ENCODE measurements around the gene UGCG.

DNA sequence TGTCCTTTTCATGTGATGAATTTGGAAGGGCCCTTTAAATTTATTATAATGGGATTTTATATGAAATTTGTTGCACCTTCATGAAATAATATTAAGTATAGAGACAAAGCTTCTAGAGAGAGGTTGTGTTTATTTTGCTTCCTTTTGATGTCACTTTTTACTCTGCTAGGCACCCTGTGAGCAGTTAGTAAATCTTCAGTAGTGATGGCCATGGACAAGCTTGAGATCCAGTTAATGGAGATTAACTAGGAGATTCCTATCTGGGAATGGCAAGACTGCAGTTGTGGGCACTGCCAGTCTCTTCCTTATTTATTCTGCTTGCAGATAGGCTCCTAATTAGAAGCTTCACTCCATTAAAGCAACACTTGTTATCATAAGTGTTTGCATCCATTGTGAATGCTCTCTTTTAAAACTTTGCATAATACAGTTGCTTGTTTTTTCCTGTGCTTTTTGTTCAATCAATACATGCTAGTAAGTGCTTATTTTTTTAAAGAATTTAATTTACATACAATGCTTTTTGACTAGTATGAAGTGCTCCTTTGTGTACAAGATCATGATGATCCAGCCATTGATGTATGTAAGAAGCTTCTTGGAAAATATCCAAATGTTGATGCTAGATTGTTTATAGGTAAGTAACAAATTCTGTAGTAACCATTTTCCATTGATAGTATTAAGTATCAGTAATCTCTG is 25.9 kb downstream of the UGCG start:
- no peak for TF ChIP-seq JUND (IDR thresholded peaks at IDR 0.05; ENCODE audit: low read depth, low read length)
- TF ChIP-seq BMI1 (IDR thresholded peaks at IDR 0.05; ENCODE audit: borderline replicate concordance), result no peak
- no peak for TF ChIP-seq SMC3 (IDR thresholded peaks at IDR 0.05; ENCODE audit: borderline replicate concordance, low read length)
- TF ChIP-seq EZH2 (IDR thresholded peaks at IDR 0.05; ENCODE audit: borderline replicate concordance, control insufficient read depth, low read depth, low read length), result no peak
- TF ChIP-seq, protein P1, sequence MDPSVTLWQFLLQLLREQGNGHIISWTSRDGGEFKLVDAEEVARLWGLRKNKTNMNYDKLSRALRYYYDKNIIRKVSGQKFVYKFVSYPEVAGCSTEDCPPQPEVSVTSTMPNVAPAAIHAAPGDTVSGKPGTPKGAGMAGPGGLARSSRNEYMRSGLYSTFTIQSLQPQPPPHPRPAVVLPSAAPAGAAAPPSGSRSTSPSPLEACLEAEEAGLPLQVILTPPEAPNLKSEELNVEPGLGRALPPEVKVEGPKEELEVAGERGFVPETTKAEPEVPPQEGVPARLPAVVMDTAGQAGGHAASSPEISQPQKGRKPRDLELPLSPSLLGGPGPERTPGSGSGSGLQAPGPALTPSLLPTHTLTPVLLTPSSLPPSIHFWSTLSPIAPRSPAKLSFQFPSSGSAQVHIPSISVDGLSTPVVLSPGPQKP (IDR thresholded peaks at IDR 0.05; ENCODE audit: low read depth, low read length), result no peak
- no peak for TF ChIP-seq CTCF (IDR thresholded peaks at IDR 0.05 in 2 of 3, conservative IDR thresholded peaks at IDR 0.05 in 1 of 3; ENCODE audit: control insufficient read depth in 2 of 3, extremely low read depth in 1 of 3, insufficient read depth in 1 of 3, low read depth in 3 of 3, low read length in 3 of 3)
- TF ChIP-seq ZZZ3 (IDR thresholded peaks at IDR 0.05; ENCODE audit: control insufficient read depth, insufficient read length, low read depth), result no peak
- TF ChIP-seq MYC (IDR thresholded peaks at IDR 0.05; ENCODE audit: insufficient read depth, insufficient read length, insufficient replicate concordance, low read length, severe bottlenecking), result no peak
- TF ChIP-seq POLR2AphosphoS5 (IDR thresholded peaks at IDR 0.05; ENCODE audit: low read length), result no peak
- no peak for TF ChIP-seq GABPA (IDR thresholded peaks at IDR 0.05; ENCODE audit: low read depth)
- no peak for TF ChIP-seq EGR1 (IDR thresholded peaks at IDR 0.05; ENCODE audit: borderline replicate concordance in 1 of 2, low read depth in 2 of 2, low read length in 2 of 2)
- no peak for TF ChIP-seq ATF2 (IDR thresholded peaks at IDR 0.05; ENCODE audit: low read length)
- no peak for TF ChIP-seq NFXL1 (IDR thresholded peaks at IDR 0.05; ENCODE audit: borderline replicate concordance)

All from GM12878 (cell line).